Measurements from ENCODE around the gene GJA9. TPM values are rescaled to one million over a fixed set of nuclear protein-coding genes. Genes with fewer than 3 reads are reported as not detected.

The GJA9 gene
- not detected in 2 replicates for total RNA-seq

DNA sequence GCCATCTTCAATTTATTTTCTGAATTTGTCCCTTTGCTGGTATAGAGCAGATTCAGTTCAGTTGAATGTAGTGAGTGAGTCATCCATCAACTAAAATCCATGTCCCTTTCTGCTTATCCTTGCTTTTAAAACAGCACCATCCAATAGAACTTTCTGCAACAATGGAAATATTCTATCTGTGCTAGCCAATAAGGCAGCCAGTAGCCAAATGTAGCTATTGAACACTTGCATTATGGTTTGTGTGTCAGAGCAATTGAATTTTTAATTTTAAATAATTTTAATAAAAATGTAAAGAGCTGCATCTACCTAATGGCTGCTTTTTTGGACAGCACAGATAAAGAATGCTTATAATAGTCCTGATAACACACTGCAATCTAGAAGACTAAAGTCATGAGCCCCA lies at the start of gene GJA9:
Gene GJA9, minus strand, starts transcription at position 101 of the 400 bp plus-strand sequence. CDS start 5,489 bp downstream, outside the sequence.

DNA sequence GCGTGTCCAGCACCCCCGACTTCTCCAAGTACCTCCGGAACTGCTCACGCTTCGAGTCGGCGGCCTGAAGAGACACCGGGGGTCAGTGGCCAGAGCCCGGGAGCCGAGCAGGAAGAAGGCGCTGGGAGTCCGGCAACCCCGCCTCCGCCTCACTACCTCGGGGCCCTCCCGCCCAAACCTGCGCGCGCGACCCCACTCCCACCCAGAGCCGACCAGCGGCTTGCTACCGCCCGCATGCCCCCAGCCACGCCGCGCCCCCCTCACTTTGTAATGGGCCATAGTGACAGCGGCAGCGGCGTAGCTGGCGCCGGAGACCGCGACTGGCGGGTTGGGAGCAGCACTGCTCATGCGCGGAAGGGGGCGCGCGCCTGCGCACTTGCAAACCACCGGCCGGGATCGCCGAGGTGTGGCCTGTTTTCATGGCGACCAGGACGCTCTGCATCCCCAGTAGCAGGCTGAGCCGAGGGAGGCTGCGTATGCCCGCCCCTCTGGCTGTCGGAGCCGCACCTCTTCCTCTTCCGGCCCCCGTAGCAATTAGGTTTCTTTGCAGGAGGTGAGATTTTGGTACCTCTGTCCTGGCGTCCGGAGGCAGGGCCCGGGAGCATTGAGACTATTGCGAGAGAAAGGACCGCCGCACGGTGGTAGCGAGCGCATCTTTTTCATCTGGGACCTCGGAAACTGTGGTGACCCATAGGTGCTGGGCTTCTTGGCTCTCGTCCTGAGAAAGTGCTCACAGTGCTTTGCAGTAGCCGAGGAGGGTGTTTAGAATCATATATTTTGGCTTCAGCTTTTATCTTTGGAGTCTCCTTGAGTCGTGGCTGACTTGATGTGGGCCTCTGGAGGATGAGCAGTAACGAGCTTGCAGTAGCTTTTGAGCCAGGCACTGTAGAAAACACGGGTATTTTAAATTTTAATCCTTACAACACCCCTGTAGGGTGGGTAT lies 8.1 kb downstream of the GJA9 start, which contains the start of gene MYCBP:
Gene MYCBP, minus strand, starts transcription at position 322 of the 943 bp plus-strand sequence. Its CDS starts 43 bp downstream, at position 279.

DNA sequence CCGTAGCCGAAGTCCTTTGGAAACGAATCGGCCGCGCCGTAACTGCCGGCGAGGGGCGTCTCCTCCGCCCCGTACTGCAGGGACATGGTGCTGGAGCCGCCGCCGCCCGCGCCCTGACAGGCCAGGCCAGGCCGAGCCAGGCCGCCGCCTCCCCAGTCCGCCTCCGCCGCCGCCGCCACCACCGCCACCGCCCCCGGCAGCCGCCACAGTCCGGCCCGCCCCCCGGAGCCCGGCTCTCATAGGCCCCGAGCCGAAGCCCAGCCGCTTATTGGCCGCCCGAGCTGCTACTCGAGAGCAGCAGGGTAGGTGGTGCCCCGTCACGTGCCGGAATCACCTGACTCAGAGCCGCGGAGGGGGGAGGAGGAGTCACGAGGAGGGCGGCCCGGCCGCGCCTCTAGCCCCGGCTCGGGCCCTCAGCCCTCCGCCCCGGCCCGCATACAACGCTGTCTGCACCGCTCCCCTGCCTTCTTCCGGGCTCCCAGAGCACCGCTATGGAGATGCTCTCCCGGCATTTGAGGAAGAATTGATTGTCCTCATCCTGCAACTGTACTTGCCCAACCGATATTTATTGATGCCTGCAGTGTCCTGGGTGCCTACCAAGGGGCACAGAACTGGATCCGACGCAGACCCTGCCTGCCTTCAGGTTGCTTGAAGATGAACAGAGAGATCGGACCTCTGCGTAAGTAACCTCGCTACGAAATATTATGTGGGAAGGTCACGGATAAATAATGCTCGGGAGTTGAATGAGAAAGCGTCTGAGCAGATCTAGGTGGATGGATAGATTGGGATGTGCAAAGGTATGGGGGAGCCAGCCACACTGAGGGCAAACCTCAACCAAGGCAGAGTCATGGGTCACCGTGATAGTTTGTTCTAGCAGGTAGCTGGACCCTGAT lies 21.6 kb downstream of the GJA9 start, which contains the start of gene RRAGC:
Gene RRAGC, minus strand, starts transcription at position 212 of the 893 bp plus-strand sequence. Its CDS starts 126 bp downstream, at position 86.

Other genes with a start within 250 kb of the GJA9 start
- gene RRAGC, start 21.8 kb downstream of the GJA9 start, total RNA-seq = 18.6 and 31.3 TPM in 2 replicates
- 3.0 and 4.4 TPM in 2 replicates for gene MYCBP, start 8.2 kb downstream of the GJA9 start, total RNA-seq
- gene RHBDL2, start 60.2 kb upstream of the GJA9 start, total RNA-seq = 0.50 and 0.79 TPM in 2 replicates
- gene AKIRIN1, start 109.7 kb upstream of the GJA9 start, total RNA-seq = 24.3 and 30.0 TPM in 2 replicates
- gene NDUFS5, start 144.8 kb upstream of the GJA9 start, total RNA-seq = 751 and 785 TPM in 2 replicates

Measured in aortic smooth muscle cell (primary cell).